HG03045 (cell line): Measurements from ENCODE around the gene TWIST2.

Source experiments
- ATAC-seq: cut with Tn5 transposase; IDR thresholded peaks from one replicate; pipeline ENCODE4 v1.9.1; 2021; ENCODE audit warnings: mild to moderate bottlenecking, moderate library complexity; ENCODE audit not compliant: unreplicated experiment

TWIST2 gene

DNA sequence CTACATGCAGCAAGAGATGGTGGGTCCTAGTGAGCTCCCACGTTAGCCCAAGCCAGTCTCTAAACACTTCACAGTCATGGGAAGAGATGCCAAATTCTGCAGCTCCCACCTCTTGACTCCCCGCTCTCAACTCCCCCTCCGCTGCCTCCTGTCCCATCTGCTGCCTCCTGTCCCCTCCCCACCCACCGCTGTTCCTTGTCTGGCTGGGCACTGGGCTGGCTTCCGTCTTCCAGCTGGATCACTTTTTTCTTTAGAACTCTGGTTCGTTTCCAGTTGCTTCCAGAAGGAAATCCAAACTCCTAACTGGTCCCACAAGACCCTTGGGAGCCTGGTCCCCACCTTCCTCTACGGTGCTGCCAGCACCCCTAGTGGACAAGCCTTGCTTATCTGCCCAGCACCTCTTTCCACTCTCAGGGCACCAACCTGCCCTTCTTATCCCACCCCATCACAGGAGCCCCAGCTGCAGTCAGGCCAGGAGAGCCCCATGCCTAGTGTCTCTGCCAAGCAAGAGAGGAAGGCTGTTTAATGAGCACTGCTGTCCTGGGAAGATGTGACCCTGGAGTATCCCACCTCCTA, 12.1 kb upstream of the TWIST2 start:
- no peak for ATAC-seq

DNA sequence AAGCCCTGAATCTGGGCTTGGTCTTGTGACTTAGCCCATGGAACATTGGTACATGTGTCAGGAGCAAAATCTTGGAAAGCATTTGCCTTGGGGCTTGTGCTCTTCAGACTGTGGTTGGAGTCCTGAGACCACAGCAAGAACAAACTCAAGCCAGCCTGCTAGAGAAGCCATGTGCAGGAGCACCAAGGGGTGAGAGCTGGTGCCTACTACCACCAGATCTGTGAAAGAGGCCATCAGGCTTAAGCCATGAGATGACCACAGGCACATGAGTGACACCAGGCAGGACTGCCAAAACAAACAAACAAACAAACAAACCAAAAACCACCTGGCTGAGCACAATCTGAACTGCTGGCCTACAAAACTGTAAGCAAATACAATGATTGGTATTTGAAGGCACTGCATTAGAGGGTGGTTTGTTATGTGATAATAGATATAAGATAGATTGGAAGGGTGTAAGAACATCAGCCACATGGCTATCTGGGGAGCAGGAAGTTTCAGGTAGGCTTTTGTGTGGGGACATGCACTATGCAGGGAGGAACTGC, 9.0 kb upstream of the TWIST2 start:
- no peak for ATAC-seq

GRCh38 chr2:238839428-238839827, 8.5 kb upstream of the TWIST2 start:
- ATAC-seq: no peak

- ATAC-seq: no peak
These were observed 6.2 kb upstream of the TWIST2 start for GRCh38 chr2:238841542-238842164.

DNA sequence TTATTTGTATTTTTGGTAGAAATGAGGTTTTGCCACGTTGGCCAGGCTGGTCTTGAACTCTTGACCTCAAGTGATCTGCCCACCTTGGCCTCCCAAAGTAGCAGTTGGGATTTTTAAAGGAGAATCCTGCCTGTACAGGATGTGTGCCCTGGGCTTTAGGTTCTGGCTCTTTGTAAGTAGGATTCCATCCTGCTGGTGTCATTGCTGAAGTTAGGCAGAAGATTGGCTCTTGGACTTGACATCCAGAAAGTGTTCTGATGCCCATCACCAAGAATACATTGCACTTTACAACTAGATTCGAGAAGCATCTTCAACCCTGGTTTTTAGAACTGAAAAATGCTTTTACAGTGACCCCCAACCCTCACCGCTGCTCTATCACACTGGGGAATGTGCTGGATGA, 4.4 kb upstream of the TWIST2 start:
- ATAC-seq: no peak

DNA sequence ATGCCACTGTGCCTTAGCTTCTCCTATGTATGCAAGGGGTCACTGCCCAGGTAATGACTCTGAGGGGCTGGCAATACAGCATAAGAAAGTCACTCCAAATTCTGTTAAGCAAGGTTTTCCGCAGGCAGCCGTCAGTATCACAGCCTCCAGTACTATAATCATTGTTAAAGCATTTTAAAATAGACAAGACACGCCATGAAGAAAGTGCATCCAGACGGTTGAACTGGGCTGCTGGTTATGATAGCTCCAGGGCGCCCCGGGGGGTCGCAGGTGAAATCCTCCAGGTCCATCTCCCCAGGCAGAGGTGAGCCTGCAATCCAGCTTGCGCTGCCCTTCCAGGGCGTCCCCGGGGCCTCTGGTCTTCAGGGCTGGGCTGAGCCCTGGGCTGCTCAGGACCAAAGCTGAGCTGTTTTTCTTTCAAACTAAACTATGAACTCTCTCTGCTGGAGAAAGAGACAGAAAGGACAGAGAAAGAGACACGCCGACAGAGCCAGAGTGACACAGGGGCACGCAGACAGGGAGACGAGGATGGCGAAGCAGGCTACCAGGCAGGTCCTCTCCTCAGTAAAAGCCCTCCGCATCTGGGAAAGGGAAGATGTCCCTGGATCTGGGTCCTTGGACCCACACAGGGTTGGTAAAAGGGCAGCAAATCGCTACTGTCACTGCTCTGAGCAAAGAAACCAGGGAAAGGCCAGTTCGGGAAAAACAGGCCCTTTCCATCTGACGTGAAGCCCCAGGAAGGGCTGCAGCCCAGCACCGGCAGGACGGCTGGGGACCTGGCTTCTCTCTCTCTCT, 2.1 kb upstream of the TWIST2 start:
- ATAC-seq: no peak

DNA sequence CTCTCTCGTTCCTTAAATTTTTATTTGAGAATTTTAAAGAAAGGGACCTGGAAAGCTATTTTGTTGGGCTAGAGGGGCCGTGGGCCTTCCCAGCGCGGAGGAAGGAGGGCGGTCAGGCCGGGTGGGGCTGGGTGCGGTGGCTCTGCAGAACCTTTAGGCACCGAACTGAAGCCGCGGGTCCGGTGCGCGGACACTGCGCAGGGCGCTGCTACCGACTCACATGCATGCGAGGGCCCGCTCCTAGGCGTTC, 1.6 kb upstream of the TWIST2 start:
- ATAC-seq: no peak

GRCh38 chr2:238846628-238847418, 1.1 kb upstream of the TWIST2 start:
- no peak for ATAC-seq

GRCh38 chr2:238847419-238847801, 475 bp upstream of the TWIST2 start:
- ATAC-seq: no peak

DNA sequence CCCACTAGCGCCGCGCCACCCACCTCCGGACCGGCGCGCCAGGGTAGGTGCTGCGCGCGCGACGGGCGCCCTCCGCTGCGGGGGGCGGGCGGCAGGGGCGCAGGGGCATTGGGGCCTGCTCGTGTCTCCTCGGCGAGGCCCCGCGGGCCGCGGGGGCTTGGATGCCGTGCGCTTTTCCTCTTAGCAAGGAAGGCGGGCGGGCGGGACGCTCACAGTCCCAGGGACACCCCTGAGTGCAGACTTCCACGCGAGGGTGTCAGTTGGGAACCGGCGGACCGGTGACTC, 748 bp downstream of the TWIST2 start:
- no peak for ATAC-seq

GRCh38 chr2:238848976-238849853, 1.3 kb downstream of the TWIST2 start:
- ATAC-seq: no peak

GRCh38 chr2:238850091-238850490, 2.2 kb downstream of the TWIST2 start:
- ATAC-seq: no peak

- no peak for ATAC-seq
These were observed 3.1 kb downstream of the TWIST2 start for GRCh38 chr2:238851026-238851425.

DNA sequence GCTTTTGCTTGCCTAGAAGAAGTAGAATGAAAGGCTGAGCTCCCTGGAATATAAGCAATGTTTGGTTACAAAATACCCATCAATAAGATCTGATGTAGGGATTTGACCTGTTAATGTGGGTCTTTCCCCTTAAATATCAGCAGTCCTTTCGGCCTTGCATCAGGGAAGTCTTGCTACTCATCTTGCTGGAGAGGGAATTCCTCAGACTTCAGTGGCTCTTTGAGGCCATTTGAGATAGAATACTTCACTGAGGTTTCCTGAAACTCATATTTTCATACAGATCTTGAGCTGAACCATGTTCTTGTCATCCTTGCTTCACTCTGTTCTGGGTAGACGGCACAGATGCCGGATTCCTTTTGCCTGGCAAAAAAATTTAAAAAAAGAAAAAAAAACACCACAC, 3.9 kb downstream of the TWIST2 start:
- ATAC-seq: no peak

GRCh38 chr2:238852206-238852869, 4.5 kb downstream of the TWIST2 start:
- ATAC-seq: no peak

GRCh38 chr2:238853218-238853617, 5.3 kb downstream of the TWIST2 start:
- ATAC-seq: no peak

- ATAC-seq: no peak
These were observed 5.8 kb downstream of the TWIST2 start for GRCh38 chr2:238853721-238854120.

- no peak for ATAC-seq
These were observed 6.4 kb downstream of the TWIST2 start for GRCh38 chr2:238854246-238854645.

DNA sequence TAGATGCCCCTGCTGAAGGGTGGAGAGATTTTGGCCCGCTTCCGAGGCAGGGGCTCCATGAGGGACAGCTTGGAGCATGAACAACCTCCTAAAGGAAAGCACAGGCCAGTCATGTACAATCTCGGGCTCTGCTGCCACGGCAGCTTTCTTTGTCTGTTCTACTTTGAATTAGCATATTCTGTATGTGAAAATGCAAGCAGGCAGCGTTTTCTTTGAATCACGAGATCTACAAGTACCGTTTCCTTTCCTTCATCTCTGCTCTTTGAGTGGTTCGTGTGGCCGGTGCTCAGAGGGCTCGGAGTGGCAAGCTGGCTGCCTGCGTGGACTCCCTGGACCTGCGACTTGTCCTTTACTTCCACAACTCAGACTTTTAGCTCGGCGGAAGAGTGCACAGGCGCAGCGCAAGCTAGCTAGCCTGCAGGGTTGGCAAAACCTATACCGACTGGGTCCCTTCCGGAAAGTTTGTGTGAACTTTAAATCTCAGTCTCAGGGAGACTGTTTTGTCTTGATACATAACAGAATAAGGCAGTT, 6.9 kb downstream of the TWIST2 start:
- ATAC-seq: no peak

GRCh38 chr2:238855299-238855698, 7.4 kb downstream of the TWIST2 start:
- ATAC-seq: no peak
